COLO668 (cell line): Measurements from ENCODE around the gene CACUL1.
"Not testable (repeated sequence)": the region's sequence is repeated elsewhere in the genome, so short reads cannot be mapped to it uniquely, and the experiment has no call there.

ENCODE experiments used
- DNase-seq: peaks from one replicate; lab custom pipeline; 2025; ENCODE audit not compliant: unreplicated experiment; lab: John Stamatoyannopoulos, UW

CACUL1 gene

GRCh38 chr10:118645294-118645693 lies 109.5 kb downstream of the CACUL1 start:
- not testable (repeated sequence) for DNase-seq

GRCh38 chr10:118642228-118642627 lies 112.5 kb downstream of the CACUL1 start:
- DNase-seq, result no peak

- no peak for DNase-seq
Observed at GRCh38 chr10:118638680-118639079, 116.1 kb downstream of the CACUL1 start.

- no peak for DNase-seq
Observed at GRCh38 chr10:118635674-118636402, 118.9 kb downstream of the CACUL1 start.

GRCh38 chr10:118633786-118634185 lies 121.0 kb downstream of the CACUL1 start:
- no peak for DNase-seq

DNA sequence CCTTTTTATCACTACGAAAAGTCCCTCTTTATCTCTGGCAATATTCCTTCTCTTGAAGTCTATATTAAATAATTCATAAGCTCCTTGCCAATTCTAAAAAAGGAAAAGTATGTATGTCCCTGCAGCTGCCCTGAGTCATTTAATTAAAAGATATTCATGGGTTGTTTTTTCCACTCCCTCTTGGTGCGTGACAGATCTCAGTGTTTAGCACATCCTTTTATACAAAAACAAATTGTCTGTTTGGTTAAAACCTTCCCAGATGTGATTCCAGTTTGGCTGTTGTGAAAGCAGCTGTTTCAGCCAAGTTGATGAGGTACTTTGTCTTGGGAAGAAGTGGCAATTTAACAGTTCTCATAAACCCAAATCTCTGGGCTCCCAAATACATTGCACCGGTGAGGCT lies 125.6 kb downstream of the CACUL1 start:
- DNase-seq, result no peak

- DNase-seq, result no peak
Observed at GRCh38 chr10:118628397-118628796, 126.4 kb downstream of the CACUL1 start.

DNA sequence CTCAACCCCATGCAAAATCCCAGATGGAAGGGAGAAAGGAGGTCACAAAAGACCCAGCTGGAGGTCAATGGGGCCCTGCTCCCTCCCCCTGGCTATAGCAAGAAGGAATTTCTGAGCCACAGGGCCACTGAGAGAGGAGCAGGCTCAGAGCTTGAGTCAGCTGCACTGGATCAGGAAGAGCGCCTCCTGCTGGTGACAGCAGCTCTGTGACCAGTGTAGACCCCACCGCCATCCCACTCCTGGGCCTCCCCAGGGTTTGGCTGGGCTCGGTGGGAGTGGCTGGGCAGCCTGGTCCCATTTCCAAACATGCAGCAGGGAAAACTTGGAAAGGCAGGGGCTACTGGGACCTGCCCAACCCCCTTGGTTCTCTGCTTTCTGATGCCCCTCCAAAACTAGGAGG lies 127.8 kb downstream of the CACUL1 start:
- peak; percentile 2 for DNase-seq
